ENCODE results near the gene WWOX.

Gene WWOX

GRCh38 chr16:78094998-78095397 lies 4.5 kb upstream of the WWOX start:
- Mint-ChIP-seq H3K4me3 (no peak overlapping the region), H3K36me3 (ENCODE audit: low read depth) (peaks cover 1% of the 10 kb centered on the region), H3K9me3 (peaks cover 15% of the 10 kb centered on the region), H3K4me1 (ENCODE audit: low read depth) (peaks cover 15% of the 10 kb centered on the region), H3K27me3 (ENCODE audit: low read depth) (peaks cover 13% of the 10 kb centered on the region), H3K27ac (no peak overlapping the region)
- no peak for DNase-seq (ENCODE audit: low spot score)

- no peak for DNase-seq (ENCODE audit: low spot score)
- Mint-ChIP-seq H3K27ac (no peak overlapping the region), H3K4me1 (ENCODE audit: low read depth) (peaks cover 20% of the 10 kb centered on the region), H3K4me3 (no peak overlapping the region), H3K9me3 (peaks cover 15% of the 10 kb centered on the region), H3K27me3 (ENCODE audit: low read depth) (peaks cover 13% of the 10 kb centered on the region), H3K36me3 (ENCODE audit: low read depth) (peaks cover 1% of the 10 kb centered on the region)
Measured at GRCh38 chr16:78096386-78096785, 3.1 kb upstream of the WWOX start.

DNA sequence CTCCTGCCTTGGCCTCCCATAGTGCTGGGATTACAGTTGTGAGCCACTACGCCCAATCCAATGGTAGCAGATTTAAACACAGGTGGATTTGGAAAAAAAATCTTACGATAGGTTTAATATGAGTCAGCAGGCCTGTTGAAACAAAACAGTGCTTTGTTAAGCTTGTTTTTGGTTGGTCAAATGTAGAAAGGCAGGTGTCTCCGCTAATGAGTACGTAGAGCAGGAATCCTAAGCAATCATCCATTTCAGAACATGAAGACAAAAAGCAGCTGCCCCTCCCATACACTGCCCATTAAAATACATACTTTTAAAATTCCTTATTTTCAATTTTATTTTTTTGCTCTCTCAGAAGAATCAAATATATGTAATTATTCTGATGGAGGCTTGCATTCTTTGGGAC lies 1.9 kb upstream of the WWOX start:
- H3K27ac Mint-ChIP-seq: no peak overlapping the region
- H3K9me3 Mint-ChIP-seq: peaks cover 15% of the 10 kb centered on the region
- peaks cover 7% of the 10 kb centered on the region for H3K36me3 Mint-ChIP-seq (ENCODE audit: low read depth)

DNA sequence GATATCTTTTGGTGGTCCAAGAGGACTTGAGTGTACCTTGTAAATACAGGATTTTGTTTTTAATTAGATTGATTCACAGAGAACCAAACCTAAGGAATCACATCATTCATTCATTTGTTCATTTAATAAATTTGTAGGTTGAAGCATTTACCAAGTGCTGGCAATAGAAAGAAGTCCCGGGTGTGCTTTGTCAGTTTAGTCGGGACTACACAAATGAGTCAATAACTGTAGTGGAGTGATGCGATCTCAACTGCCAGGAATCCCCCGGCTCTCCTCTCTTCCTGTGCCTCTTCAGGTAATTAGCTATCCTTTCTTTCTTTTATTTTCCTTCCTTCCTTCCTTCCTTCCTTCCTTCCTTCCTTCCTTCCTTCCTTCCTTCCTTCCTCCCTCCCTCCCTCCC lies 1.4 kb upstream of the WWOX start:
- Mint-ChIP-seq H3K36me3 (ENCODE audit: low read depth) (peaks cover 7% of the 10 kb centered on the region), H3K27ac (no peak overlapping the region), H3K4me1 (ENCODE audit: low read depth) (peaks cover 23% of the 10 kb centered on the region), H3K9me3 (peaks cover 15% of the 10 kb centered on the region), H3K27me3 (ENCODE audit: low read depth) (peaks cover 11% of the 10 kb centered on the region), H3K4me3 (no peak overlapping the region)
- peak; percentile 30 for DNase-seq (ENCODE audit: low spot score)

More for the DNA sequence above, 1.9 kb upstream of the WWOX start:
- no peak for DNase-seq (ENCODE audit: low spot score)
- Mint-ChIP-seq H3K27me3 (ENCODE audit: low read depth) (peaks cover 13% of the 10 kb centered on the region), H3K4me3 (no peak overlapping the region), H3K4me1 (ENCODE audit: low read depth) (peaks cover 23% of the 10 kb centered on the region)

GRCh38 chr16:78098595-78099270 lies 721 bp upstream of the WWOX start:
- no peak for DNase-seq (ENCODE audit: low spot score)
- Mint-ChIP-seq H3K27me3 (ENCODE audit: low read depth) (peaks cover 5% of the 10 kb centered on the region), H3K36me3 (ENCODE audit: low read depth) (peaks cover 7% of the 10 kb centered on the region), H3K4me3 (peak overlapping the region; percentile 93), H3K9me3 (peaks cover 15% of the 10 kb centered on the region), H3K27ac (peak overlapping the region; percentile 94), H3K4me1 (ENCODE audit: low read depth) (peaks cover 26% of the 10 kb centered on the region)

- peaks cover 12% of the 10 kb centered on the region for H3K9me3 Mint-ChIP-seq
- no peak for DNase-seq (ENCODE audit: low spot score)
- peak overlapping the region; percentile 93 for H3K4me3 Mint-ChIP-seq
- H3K36me3 Mint-ChIP-seq (ENCODE audit: low read depth): peaks cover 7% of the 10 kb centered on the region
- no peaks in the 10 kb centered on the region for H3K27me3 Mint-ChIP-seq (ENCODE audit: low read depth)
- H3K4me1 Mint-ChIP-seq (ENCODE audit: low read depth): peaks cover 26% of the 10 kb centered on the region
- H3K27ac Mint-ChIP-seq: peak overlapping the region; percentile 94
Measured at GRCh38 chr16:78100112-78100467, 636 bp downstream of the WWOX start.

- no peak overlapping the region for H3K4me3 Mint-ChIP-seq
- no peak overlapping the region for H3K27ac Mint-ChIP-seq
- no peaks in the 10 kb centered on the region for H3K27me3 Mint-ChIP-seq (ENCODE audit: low read depth)
- H3K4me1 Mint-ChIP-seq (ENCODE audit: low read depth): peaks cover 21% of the 10 kb centered on the region
- DNase-seq (ENCODE audit: low spot score): no peak
- H3K36me3 Mint-ChIP-seq (ENCODE audit: low read depth): peaks cover 5% of the 10 kb centered on the region
- H3K9me3 Mint-ChIP-seq: no peaks in the 10 kb centered on the region
Measured at GRCh38 chr16:78102122-78102660, 2.7 kb downstream of the WWOX start.

DNA sequence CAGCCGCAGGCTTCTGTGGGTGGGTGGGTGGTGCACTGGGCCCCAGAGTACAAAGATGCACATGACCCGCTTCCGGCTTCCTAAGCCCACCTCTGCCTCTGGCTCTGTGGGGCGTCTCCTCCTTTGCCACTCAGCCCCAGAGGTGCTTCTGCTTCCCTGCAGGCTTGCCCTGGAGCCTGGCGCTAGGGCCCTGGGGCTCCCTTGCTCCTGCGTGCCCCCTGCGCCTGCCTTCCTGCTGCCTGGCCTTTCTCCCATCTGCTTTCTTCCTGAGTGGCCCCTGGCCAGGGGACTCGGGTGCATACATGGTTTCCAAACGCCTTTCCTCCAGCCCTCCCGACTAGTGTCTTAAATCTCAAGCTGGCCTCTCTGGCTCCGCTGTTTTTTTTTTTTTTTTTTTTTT lies 3.4 kb downstream of the WWOX start:
- Mint-ChIP-seq H3K27me3 (ENCODE audit: low read depth) (no peaks in the 10 kb centered on the region), H3K36me3 (ENCODE audit: low read depth) (peaks cover 5% of the 10 kb centered on the region), H3K4me1 (ENCODE audit: low read depth) (peaks cover 20% of the 10 kb centered on the region), H3K9me3 (no peaks in the 10 kb centered on the region), H3K4me3 (peak overlapping the region; percentile 32), H3K27ac (no peak overlapping the region)
- DNase-seq (ENCODE audit: low spot score): no peak

GRCh38 chr16:78105517-78105916 lies 6.1 kb downstream of the WWOX start:
- DNase-seq (ENCODE audit: low spot score): no peak
- Mint-ChIP-seq H3K27me3 (ENCODE audit: low read depth) (no peaks in the 10 kb centered on the region), H3K27ac (no peak overlapping the region), H3K4me1 (ENCODE audit: low read depth) (peaks cover 8% of the 10 kb centered on the region), H3K9me3 (no peaks in the 10 kb centered on the region), H3K4me3 (no peak overlapping the region), H3K36me3 (ENCODE audit: low read depth) (peaks cover 9% of the 10 kb centered on the region)

DNA sequence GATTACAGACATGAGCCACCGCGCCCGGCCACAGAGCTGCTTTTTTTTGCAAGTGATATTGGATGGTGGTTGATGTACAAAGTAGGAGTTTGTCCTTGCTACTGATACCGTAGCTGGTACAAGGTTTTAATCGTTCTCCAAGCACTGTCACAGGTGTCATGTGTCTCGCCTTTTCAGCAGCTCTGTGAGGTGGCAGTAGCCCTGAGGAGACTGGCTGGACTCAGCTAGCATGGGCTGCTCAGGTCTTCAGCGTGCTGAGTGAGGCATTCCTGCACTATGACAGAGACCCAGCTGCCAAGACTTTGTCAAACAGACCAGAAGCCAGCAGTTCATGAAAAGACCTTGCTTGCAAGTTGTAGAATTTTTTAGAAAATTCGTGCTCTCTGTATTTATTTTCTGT lies 7.2 kb downstream of the WWOX start:
- Mint-ChIP-seq H3K27ac (no peak overlapping the region), H3K9me3 (no peaks in the 10 kb centered on the region), H3K36me3 (ENCODE audit: low read depth) (peaks cover 6% of the 10 kb centered on the region), H3K4me3 (no peak overlapping the region), H3K4me1 (ENCODE audit: low read depth) (peaks cover 4% of the 10 kb centered on the region), H3K27me3 (ENCODE audit: low read depth) (no peaks in the 10 kb centered on the region)
- no peak for DNase-seq (ENCODE audit: low spot score)

DNA sequence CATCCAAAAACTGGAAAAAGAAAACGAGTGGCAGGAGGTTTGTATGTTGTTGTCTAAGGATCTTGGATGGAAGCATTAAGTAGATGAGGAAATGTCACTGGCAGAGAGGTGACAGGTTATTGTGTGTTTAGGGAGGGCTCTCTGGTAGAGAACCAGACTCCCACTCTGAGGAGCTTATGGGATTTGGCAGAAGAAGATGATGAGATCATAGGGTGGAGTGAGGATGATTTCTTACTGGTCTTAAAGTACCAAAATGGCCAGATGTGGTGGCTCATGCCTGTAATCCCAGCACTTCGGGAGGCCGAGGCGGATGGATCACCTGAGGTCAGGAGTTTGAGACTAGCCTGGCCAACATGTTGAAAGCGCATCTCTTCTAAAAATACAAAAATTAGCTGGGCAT lies 9.0 kb downstream of the WWOX start:
- no peak overlapping the region for H3K4me3 Mint-ChIP-seq
- DNase-seq (ENCODE audit: low spot score): no peak
- no peaks in the 10 kb centered on the region for H3K27me3 Mint-ChIP-seq (ENCODE audit: low read depth)
- H3K36me3 Mint-ChIP-seq (ENCODE audit: low read depth): peaks cover 6% of the 10 kb centered on the region
- H3K4me1 Mint-ChIP-seq (ENCODE audit: low read depth): peaks cover under 1% of the 10 kb centered on the region
- no peaks in the 10 kb centered on the region for H3K9me3 Mint-ChIP-seq
- no peak overlapping the region for H3K27ac Mint-ChIP-seq

GRCh38 chr16:78113258-78113657 lies 13.8 kb downstream of the WWOX start:
- H3K36me3 Mint-ChIP-seq (ENCODE audit: low read depth): peaks cover 18% of the 10 kb centered on the region
- no peaks in the 10 kb centered on the region for H3K27me3 Mint-ChIP-seq (ENCODE audit: low read depth)
- no peak for DNase-seq (ENCODE audit: low spot score)
- H3K9me3 Mint-ChIP-seq: no peaks in the 10 kb centered on the region
- no peaks in the 10 kb centered on the region for H3K4me1 Mint-ChIP-seq (ENCODE audit: low read depth)
- H3K27ac Mint-ChIP-seq: no peak overlapping the region
- H3K4me3 Mint-ChIP-seq: no peak overlapping the region

DNA sequence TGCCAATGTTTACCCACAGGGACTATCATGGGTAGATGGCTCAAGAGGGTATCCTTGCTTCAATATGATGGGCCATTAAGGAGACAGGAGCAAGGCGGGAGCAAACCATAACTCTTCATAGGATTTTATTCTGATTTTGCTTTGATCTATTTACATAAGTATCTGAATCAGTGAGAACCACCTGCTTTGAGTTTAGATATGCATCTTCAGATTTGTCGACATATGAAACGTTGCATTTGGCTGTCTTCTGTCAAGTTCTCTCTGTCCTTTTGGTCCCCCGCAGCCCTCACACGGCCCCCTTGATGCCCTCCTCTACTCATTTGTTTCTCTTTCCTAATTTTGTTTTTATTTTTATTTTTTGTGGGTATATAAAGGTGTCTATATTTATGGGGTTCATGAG lies 16.2 kb downstream of the WWOX start:
- H3K9me3 Mint-ChIP-seq: no peaks in the 10 kb centered on the region
- H3K27ac Mint-ChIP-seq: no peak overlapping the region
- DNase-seq (ENCODE audit: low spot score): no peak
- H3K4me3 Mint-ChIP-seq: no peak overlapping the region
- no peaks in the 10 kb centered on the region for H3K27me3 Mint-ChIP-seq (ENCODE audit: low read depth)
- H3K4me1 Mint-ChIP-seq (ENCODE audit: low read depth): no peaks in the 10 kb centered on the region
- peaks cover 18% of the 10 kb centered on the region for H3K36me3 Mint-ChIP-seq (ENCODE audit: low read depth)

- Mint-ChIP-seq H3K4me1 (ENCODE audit: low read depth) (no peaks in the 10 kb centered on the region), H3K36me3 (ENCODE audit: low read depth) (peaks cover 18% of the 10 kb centered on the region)
Measured at GRCh38 chr16:78116946-78117345, 17.5 kb downstream of the WWOX start.

DNA sequence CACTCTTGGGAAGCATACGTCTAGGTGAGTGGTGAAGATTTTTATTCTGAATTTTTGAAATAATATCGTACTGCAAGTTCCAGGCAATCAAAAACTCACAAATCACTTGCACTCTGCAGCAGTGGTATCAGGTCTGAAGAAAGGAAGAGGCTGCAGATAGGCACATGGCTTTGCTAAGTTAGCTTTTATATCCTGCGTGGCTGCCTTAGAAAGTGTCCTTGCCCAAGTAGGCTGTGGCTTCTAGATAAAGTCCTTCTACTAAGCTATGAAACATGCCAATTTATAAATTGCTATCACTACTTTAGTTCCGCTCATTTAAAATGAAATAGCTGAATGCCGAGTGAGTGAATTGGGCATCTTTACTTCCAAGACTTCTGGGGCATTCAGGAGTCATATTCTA lies 17.9 kb downstream of the WWOX start:
- H3K36me3 Mint-ChIP-seq (ENCODE audit: low read depth): peaks cover 18% of the 10 kb centered on the region

More at GRCh38 chr16:78116946-78117345, 17.5 kb downstream of the WWOX start:
- H3K27ac Mint-ChIP-seq: no peak overlapping the region
- no peak for DNase-seq (ENCODE audit: low spot score)
- no peak overlapping the region for H3K4me3 Mint-ChIP-seq
- H3K27me3 Mint-ChIP-seq (ENCODE audit: low read depth): no peaks in the 10 kb centered on the region
- H3K9me3 Mint-ChIP-seq: no peaks in the 10 kb centered on the region

More for the DNA sequence above, 17.9 kb downstream of the WWOX start:
- Mint-ChIP-seq H3K4me1 (ENCODE audit: low read depth) (no peaks in the 10 kb centered on the region), H3K4me3 (no peak overlapping the region), H3K27ac (no peak overlapping the region), H3K9me3 (no peaks in the 10 kb centered on the region), H3K27me3 (ENCODE audit: low read depth) (no peaks in the 10 kb centered on the region)
- DNase-seq (ENCODE audit: low spot score): no peak
